Calu3 (cell line): ENCODE measurements around the gene MAT2B. TPM values are rescaled to one million over a fixed set of nuclear protein-coding genes. Genes with fewer than 3 reads are reported as not detected.

ENCODE experiments used
- BruUV-seq: library from RNA; stranded (reverse); fragments of 400-500 nt; replicated peaks from 2 replicates; lab custom pipeline; 2021; lab: Mats Ljungman, UMichigan
- CTCF ChIA-PET: fragments of 300-600 bp; sonication (Branson Sonifier 250); formaldehyde crosslinking; loops from one replicate; lab custom pipeline; 2022; ENCODE audit warnings: antibody characterized with exemption; lab: Charles Lee
- DNase-seq: peaks from one replicate; pipeline ENCODE4 v3.0.0; 2022
- H3K27ac Mint-ChIP-seq: one replicate; pipeline ENCODE4 v1.8.0; 2022; ENCODE audit warnings: mixed read lengths; ENCODE audit not compliant: unreplicated experiment
- H3K27me3 Mint-ChIP-seq: one replicate; pipeline ENCODE4 v1.8.0; 2022; ENCODE audit warnings: mixed read lengths; ENCODE audit not compliant: unreplicated experiment
- H3K36me3 Mint-ChIP-seq: one replicate; pipeline ENCODE4 v1.8.0; 2022; ENCODE audit warnings: mild to moderate bottlenecking, moderate library complexity, mixed read lengths; ENCODE audit not compliant: insufficient read depth, unreplicated experiment
- H3K4me1 Mint-ChIP-seq: one replicate; pipeline ENCODE4 v1.8.0; 2022; ENCODE audit warnings: mild to moderate bottlenecking, low read depth, mixed read lengths; ENCODE audit not compliant: unreplicated experiment
- H3K4me3 Mint-ChIP-seq: one replicate; pipeline ENCODE4 v1.8.0; 2022; ENCODE audit warnings: mild to moderate bottlenecking, low read depth, moderate library complexity, mixed read lengths; ENCODE audit not compliant: unreplicated experiment
- H3K9me3 Mint-ChIP-seq: one replicate; pipeline ENCODE4 v1.8.0; 2022; ENCODE audit warnings: low read depth, mixed read lengths; ENCODE audit not compliant: unreplicated experiment
- intact Hi-C: fragments of 100-400 bp; cut with micrococcal nuclease; formaldehyde crosslinking; loops from one replicate; pipeline ENCODE4 v1.10.0; 2022; ENCODE audit not compliant: unreplicated experiment
- total RNA-seq: library from RNA; stranded (reverse); gene quantifications from 2 replicates; pipeline ENCODE4 v1.2.3, GENCODE V29; 2022
- TF ChIP-seq, protein P1 (sequence below): fragments of 200-600 bp; IDR thresholded peaks from one replicate; pipeline ENCODE4 v1.8.0; 2022; ENCODE audit warnings: antibody characterized with exemption; ENCODE audit not compliant: unreplicated experiment

Gene MAT2B
- total RNA-seq, 1 experiment from 2014 or later, result 85.5 TPM

DNA sequence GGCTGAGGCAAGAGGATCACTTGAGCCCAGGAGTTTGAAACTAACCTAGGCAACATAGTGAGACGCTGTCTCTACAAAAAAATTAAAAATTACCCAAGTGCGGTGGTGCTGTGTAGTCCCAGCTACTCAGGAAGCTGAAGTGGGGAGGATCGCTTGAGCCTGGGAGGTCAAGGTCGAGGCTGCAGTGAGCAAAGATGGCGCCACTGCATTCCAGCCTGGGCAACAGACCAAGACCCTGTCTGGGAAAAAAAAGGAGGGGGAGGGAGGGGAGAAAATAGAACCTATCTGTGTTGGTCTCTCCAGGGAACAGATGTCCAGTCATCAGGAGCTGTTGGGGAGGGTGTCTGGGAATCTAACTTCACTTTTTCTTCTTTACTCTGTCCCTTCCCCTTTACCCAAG is 24.3 kb downstream of the MAT2B start:
- Mint-ChIP-seq H3K4me3 (no peak overlapping the region), H3K27ac (no peak overlapping the region), H3K27me3 (no peaks in the 10 kb centered on the region), H3K36me3 (no peaks in the 10 kb centered on the region), H3K4me1 (no peaks in the 10 kb centered on the region), H3K9me3 (no peaks in the 10 kb centered on the region)
- CTCF ChIA-PET, result no interaction called here
- TF ChIP-seq, protein P1, sequence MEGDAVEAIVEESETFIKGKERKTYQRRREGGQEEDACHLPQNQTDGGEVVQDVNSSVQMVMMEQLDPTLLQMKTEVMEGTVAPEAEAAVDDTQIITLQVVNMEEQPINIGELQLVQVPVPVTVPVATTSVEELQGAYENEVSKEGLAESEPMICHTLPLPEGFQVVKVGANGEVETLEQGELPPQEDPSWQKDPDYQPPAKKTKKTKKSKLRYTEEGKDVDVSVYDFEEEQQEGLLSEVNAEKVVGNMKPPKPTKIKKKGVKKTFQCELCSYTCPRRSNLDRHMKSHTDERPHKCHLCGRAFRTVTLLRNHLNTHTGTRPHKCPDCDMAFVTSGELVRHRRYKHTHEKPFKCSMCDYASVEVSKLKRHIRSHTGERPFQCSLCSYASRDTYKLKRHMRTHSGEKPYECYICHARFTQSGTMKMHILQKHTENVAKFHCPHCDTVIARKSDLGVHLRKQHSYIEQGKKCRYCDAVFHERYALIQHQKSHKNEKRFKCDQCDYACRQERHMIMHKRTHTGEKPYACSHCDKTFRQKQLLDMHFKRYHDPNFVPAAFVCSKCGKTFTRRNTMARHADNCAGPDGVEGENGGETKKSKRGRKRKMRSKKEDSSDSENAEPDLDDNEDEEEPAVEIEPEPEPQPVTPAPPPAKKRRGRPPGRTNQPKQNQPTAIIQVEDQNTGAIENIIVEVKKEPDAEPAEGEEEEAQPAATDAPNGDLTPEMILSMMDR, result no peak
- no TSS peak for BruUV-seq
- DNase-seq, result no peak
- intact Hi-C loops, result no loop called here

DNA sequence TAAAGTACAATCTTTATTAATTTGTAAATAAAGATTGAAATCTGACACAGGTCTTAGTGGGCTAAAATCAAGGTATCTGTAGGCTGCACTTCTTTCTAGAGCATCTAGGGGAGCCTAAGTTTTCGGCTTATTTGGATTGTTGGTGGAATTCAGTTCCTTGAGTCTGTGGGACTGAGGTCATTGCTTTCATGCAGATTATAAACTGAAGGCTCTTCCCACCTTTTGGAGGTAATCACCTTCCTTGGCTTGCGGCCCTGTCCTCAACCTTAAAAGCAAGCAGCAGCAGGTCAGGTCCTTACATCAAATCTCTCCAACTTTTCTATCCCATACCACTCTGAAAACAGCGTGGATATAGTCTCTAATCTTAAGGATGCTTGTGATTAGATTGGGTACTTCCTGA is 25.9 kb downstream of the MAT2B start:
- Mint-ChIP-seq H3K36me3 (no peaks in the 10 kb centered on the region), H3K4me1 (no peaks in the 10 kb centered on the region), H3K27me3 (no peaks in the 10 kb centered on the region), H3K4me3 (no peak overlapping the region), H3K9me3 (no peaks in the 10 kb centered on the region), H3K27ac (no peak overlapping the region)
- no TSS peak for BruUV-seq
- intact Hi-C loops, result no loop called here
- TF ChIP-seq, protein P1, result no peak
- CTCF ChIA-PET, result no interaction called here
- no peak for DNase-seq

DNA sequence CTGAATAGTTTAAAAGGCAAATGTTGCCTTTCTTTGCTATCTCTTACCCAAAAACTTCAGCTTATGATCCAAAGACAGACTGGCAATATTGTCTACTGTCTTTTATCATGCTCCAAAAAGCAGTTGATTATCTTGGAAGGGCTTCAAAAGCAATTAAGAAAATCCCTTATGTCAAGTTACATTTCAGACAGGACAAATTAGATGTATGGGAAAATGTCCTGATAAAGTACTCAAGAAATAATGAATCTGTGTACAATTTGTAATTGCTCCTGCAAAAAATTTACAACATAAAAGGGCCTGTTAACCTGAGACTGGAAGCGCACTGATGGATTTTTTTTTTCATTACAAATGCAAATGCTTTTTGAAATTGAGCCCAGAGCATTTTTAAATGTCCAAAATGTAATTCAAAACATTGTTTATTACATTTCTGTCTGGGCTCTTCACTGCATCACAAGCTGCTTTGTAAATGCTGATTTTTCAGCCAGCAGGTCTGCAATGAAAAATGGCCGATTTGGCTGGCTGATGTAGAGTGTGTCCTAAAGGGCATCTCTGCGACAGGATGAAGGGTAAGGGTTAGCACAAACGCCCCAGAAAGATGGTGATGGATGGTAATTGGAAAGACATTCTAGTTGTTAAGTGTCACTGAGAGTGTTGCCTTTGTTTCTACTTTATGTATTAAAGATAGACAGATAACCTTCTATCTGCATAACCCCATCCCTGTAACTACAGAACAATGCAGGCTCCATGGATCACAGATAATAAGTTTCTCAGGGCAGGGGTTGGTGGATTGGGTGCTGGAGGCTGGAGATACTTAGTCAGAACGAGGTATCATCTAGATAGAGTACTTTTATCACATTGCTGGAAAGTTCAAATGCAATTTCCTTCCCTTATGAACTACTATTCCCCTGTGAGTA is 27.0 kb downstream of the MAT2B start:
- Mint-ChIP-seq H3K9me3 (no peaks in the 10 kb centered on the region), H3K4me1 (no peaks in the 10 kb centered on the region), H3K27me3 (no peaks in the 10 kb centered on the region), H3K27ac (no peak overlapping the region), H3K4me3 (no peak overlapping the region), H3K36me3 (no peaks in the 10 kb centered on the region)
- intact Hi-C loops, result no loop called here
- DNase-seq, result no peak
- no TSS peak for BruUV-seq
- CTCF ChIA-PET, result no interaction called here
- TF ChIP-seq, protein P1, result no peak

DNA sequence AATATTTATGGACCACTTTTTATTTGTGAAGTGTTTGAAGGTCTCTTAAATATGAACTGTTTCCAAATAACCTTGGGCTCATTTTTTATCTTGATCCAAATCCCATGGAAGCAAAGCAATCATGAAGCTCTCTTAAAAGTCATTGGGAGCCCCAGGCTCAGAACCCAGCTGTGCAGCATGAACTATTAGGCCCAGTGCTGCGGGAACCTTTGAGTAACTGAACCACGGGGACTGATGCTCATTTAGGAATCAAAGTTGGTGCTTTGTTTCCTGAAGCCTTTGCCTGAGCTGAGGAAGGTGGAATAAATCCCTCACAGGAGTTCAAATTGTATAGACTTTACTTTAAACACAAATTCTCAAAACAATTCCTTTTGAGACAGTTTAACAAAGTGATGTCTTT is 27.8 kb downstream of the MAT2B start:
- Mint-ChIP-seq H3K9me3 (no peaks in the 10 kb centered on the region), H3K27ac (no peak overlapping the region), H3K4me1 (no peaks in the 10 kb centered on the region), H3K36me3 (no peaks in the 10 kb centered on the region), H3K27me3 (no peaks in the 10 kb centered on the region), H3K4me3 (no peak overlapping the region)
- no peak for DNase-seq
- intact Hi-C loops, result no loop called here
- CTCF ChIA-PET, result no interaction called here
- no TSS peak for BruUV-seq
- TF ChIP-seq, protein P1, result no peak
